GM13976 (cell line): ENCODE measurements around the gene MGAT5.

Experiments
- DNase-seq: peaks from one replicate; pipeline ENCODE4 v3.0.0; 2012; ENCODE audit warnings: low spot score
- CTCF ChIP-seq: IDR thresholded peaks from 2 replicates; pipeline ENCODE4 v1.5.1; 2012; ENCODE audit warnings: borderline replicate concordance, mild to moderate bottlenecking; ENCODE audit not compliant: insufficient read depth; ENCODE audit errors: extremely low read depth, missing control alignments, control extremely low read depth
- in situ Hi-C: fragments of 300-500 bp; cut with MboI; formaldehyde crosslinking; loops from one replicate; pipeline ENCODE4 v1.12.0; 2022; ENCODE audit warnings: low sequenced_read_pairs, mixed read lengths, inconsistent platforms; ENCODE audit not compliant: unreplicated experiment

The MGAT5 gene

DNA sequence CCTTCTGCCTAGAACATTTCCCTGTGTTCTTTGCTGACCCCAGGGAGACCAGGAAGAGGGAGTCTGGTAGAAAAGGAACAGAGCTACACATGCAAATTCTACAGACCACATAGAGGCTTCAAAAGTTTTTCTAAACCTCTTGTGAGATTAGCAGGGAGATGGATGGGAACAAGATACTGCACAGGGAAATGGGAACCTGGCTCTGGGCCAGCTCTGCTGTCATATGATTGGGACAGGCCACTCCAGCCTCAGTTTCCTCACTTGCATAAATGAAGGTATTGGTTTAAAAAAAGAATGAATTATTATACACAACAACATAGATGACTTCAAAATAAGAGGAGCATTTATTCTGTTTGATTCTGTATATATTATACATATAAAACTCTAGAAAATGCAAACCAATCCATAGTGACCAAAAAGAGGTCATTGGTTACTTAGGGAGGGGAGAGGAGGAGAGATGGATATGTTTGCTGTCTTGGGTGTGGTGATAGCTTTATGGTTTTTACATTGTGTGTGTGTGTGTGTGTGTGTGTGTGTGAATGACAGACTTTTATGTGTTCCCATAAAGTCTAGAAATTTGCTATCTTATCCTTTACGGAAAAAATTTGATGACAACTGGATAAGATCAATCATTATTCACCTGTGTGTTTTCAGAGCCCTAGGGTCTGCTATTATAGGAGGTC, 115.5 kb downstream of the MGAT5 start:
- in situ Hi-C loops, result no loop called here
- TF ChIP-seq CTCF, result no peak

DNA sequence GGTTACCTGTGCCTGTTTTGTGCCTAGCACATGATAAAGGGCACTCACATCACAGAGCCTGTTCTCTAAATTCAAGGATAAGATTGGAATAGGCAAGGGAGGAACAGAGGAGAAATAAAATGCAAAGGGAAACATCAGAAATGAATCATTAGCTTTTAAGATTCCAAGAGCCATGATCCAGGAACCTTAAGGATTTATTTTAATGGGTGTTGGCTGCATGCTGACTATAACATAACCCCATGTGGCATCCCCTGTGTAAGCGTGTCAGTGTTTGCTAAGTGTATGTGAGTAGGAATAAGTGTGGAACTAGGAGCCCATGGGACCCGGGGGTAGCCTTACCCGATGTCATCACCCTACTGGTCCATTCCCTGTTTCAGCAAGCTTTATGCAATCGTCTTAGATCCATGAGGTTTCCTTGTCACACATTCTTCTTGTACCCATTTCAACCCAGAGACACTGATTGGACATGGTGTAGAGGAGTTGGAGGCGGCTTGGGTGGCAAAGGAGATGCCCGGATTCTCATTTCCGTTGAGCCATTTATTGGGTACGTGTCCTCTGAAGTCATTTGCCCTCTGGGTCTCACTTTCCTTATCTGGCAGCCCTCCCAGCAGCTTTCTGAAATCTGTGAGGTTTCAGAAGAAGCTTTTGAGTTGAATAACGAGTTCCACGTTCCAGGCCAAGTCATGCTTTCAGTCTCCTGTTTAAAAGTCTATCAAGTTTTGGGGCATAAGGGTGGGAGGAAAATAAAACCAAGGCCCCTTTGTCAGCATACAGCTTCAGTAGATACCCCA, 117.0 kb downstream of the MGAT5 start:
- TF ChIP-seq CTCF, result no peak
- DNase-seq, result no peak
- in situ Hi-C loops, result no loop called here

More for the DNA sequence above, 115.5 kb downstream of the MGAT5 start:
- DNase-seq, result no peak

- in situ Hi-C loops, result no loop called here
- no peak for TF ChIP-seq CTCF
- no peak for DNase-seq
These were observed 118.3 kb downstream of the MGAT5 start for GRCh38 chr2:134372141-134372540.

- no peak for DNase-seq
- in situ Hi-C loops, result no loop called here
- no peak for TF ChIP-seq CTCF
These were observed 118.8 kb downstream of the MGAT5 start for GRCh38 chr2:134372611-134373131.

DNA sequence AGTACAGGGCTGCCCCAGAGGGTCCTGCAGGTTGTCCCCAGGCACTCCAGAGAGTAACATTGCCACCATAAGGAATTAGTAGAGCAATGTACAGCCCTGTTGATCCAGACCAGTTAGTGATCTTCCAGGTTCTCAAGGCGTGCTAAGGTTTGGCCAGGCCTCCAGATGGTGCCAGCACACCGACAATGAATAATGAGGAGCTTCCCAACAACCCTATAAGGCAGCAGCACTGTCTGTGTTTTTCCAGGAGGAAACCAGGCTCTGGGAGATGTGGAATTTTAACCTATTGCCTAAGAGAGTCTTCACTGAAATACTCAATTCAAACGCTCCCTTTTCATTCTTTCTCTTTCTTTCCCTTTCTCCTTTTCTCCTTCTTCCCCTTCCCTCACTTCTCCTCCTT, 122.1 kb downstream of the MGAT5 start:
- in situ Hi-C loops, result no loop called here
- DNase-seq, result no peak

GRCh38 chr2:134377730-134378129, 123.9 kb downstream of the MGAT5 start:
- no peak for DNase-seq
- in situ Hi-C loops, result no loop called here
- no peak for TF ChIP-seq CTCF

More for the DNA sequence above, 122.1 kb downstream of the MGAT5 start:
- no peak for TF ChIP-seq CTCF
